HepG2 (cell line): Measurements from ENCODE around the gene KDM4E. TPM values are rescaled to one million over a fixed set of nuclear protein-coding genes. Genes with fewer than 3 reads are reported as not detected.

ENCODE experiments used
- ATRX ChIP-seq: sonication (generic); formaldehyde crosslinking; IDR thresholded peaks from 2 replicates; pipeline ENCODE4 v1.4.0; 2020; ENCODE audit warnings: missing genetic modification reagents, borderline replicate concordance
- CBX2 ChIP-seq, 2 experiments: fragments of 200-600 bp in 1 of 2; sonication (generic); formaldehyde crosslinking in 1 of 2; IDR thresholded peaks; 2 replicates each; pipeline versions ENCODE4 v1.7.0 to v1.8.1; 2018 to 2022; ENCODE audit warnings: low read depth in 2 of 2, low read length in 1 of 2, mild to moderate bottlenecking in 1 of 2, missing genetic modification reagents in 1 of 2
- GPBP1L1 ChIP-seq: sonication (generic); formaldehyde crosslinking; IDR thresholded peaks from 2 replicates; pipeline ENCODE4 v1.5.0; 2020; ENCODE audit warnings: mild to moderate bottlenecking, missing genetic modification reagents
- HDAC2 ChIP-seq: sonication (generic); formaldehyde crosslinking; IDR thresholded peaks from 2 replicates; pipeline ENCODE4 v1.4.0; 2020; ENCODE audit warnings: missing genetic modification reagents
- MEIS2 ChIP-seq: sonication (generic); formaldehyde crosslinking; IDR thresholded peaks from 2 replicates; pipeline ENCODE4 v1.9.0; 2021; ENCODE audit warnings: mild to moderate bottlenecking, missing genetic modification reagents
- MXD3 ChIP-seq: IDR thresholded peaks from 2 replicates; pipeline ENCODE4 v1.6.1; 2016; ENCODE audit warnings: mild to moderate bottlenecking, missing biosample characterization, missing genetic modification reagents
- NPAS2 ChIP-seq: sonication (generic); formaldehyde crosslinking; IDR thresholded peaks from 2 replicates; pipeline ENCODE4 v1.8.0; 2022; ENCODE audit warnings: mild to moderate bottlenecking, missing genetic modification reagents, borderline replicate concordance
- PRMT3 ChIP-seq: sonication (generic); formaldehyde crosslinking; IDR thresholded peaks from 2 replicates; pipeline ENCODE4 v1.8.1; 2022; ENCODE audit warnings: low read depth, mild to moderate bottlenecking, moderate library complexity, missing genetic modification reagents, borderline replicate concordance
- RFX1 ChIP-seq: fragments of 450-650 bp; IDR thresholded peaks from 2 replicates; pipeline ENCODE4 v1.6.1; 2017
- RFX5 ChIP-seq: IDR thresholded peaks from 2 replicates; pipeline ENCODE4 v1.6.1; 2011; ENCODE audit warnings: low read depth, low read length, improper control_type of control experiment
- SIX4 ChIP-seq: sonication (generic); formaldehyde crosslinking; IDR thresholded peaks from 2 replicates; pipeline ENCODE4 v1.4.0; 2020; ENCODE audit warnings: missing genetic modification reagents
- TFDP1 ChIP-seq: IDR thresholded peaks from 2 replicates; pipeline ENCODE4 v1.6.1; 2016; ENCODE audit warnings: missing compliant biosample characterization, missing genetic modification reagents, borderline replicate concordance
- ZBTB2 ChIP-seq: sonication (generic); formaldehyde crosslinking; IDR thresholded peaks from 2 replicates; pipeline ENCODE4 v1.8.0; 2022; ENCODE audit warnings: low read depth, missing genetic modification reagents
- ZMAT5 ChIP-seq: sonication (generic); formaldehyde crosslinking; IDR thresholded peaks from 2 replicates; pipeline ENCODE4 v1.5.0; 2020; ENCODE audit warnings: mild to moderate bottlenecking, low read depth, missing genetic modification reagents, borderline replicate concordance
- ZNF101 ChIP-seq: sonication (generic); formaldehyde crosslinking; IDR thresholded peaks from 2 replicates; pipeline ENCODE4 v1.4.0; 2020; ENCODE audit warnings: mild to moderate bottlenecking, low read depth, missing genetic modification reagents, borderline replicate concordance
- ZNF292 ChIP-seq: sonication (generic); formaldehyde crosslinking; IDR thresholded peaks from 2 replicates; pipeline ENCODE4 v1.8.1; 2022; ENCODE audit warnings: mild to moderate bottlenecking, low read depth, missing genetic modification reagents, borderline replicate concordance
- polyA plus RNA-seq, 8 experiments: library from polyadenylated mRNA; depleted of rRNA in 3 of 8; stranded (reverse) in 7 of 8; unstranded in 1 of 8; fragments of >200 nt; fragmentation: Illumina TruSeq in 4 of 8; extraction: Trizol in 4 of 8; gene quantifications; 2 replicates each; pipeline versions ENCODE4 v1.2.1 to v1.2.3, GENCODE V29; 2011 to 2016; ENCODE audit warnings: low read depth in 4 of 8, missing spikeins in 1 of 8, mixed read lengths in 1 of 8; ENCODE audit not compliant: insufficient read depth in 1 of 8
- total RNA-seq, 5 experiments: library from RNA; depleted of rRNA; stranded (reverse); fragments of >200 nt; fragmentation: Illumina TruSeq; extraction: Trizol; gene quantifications; 2 replicates each; pipeline ENCODE4 v1.2.3, GENCODE V29; 2016; ENCODE audit warnings: low read depth in 1 of 5

Gene KDM4E
- total and polyA plus RNA-seq, 2 of the 13 experiments (the other 11 are each of a cell fraction or from before 2014, with no cell fraction given) = not detected

- TF ChIP-seq TFDP1 = peak; percentile 61; the same call in 1 of the 2 replicates
- TF ChIP-seq ZNF292 (CRISPR knock-in tag) = no peak
- no peak for TF ChIP-seq ATRX (CRISPR knock-in tag)
- TF ChIP-seq ZMAT5 (CRISPR knock-in tag) = no peak
- TF ChIP-seq GPBP1L1 (CRISPR knock-in tag) = no peak
- no peak for TF ChIP-seq CBX2 (IDR thresholded peaks at IDR 0.05; ENCODE audit: low read depth, low read length)
- TF ChIP-seq CBX2 (CRISPR knock-in tag; IDR thresholded peaks at IDR 0.05; ENCODE audit: low read depth) = 0 out of 2 replicates have a peak, but pooled peaks have one; percentile 61
- peak; percentile 12; the same call in 1 of the 2 replicates for TF ChIP-seq SIX4 (CRISPR knock-in tag)
- TF ChIP-seq MXD3 (CRISPR knock-in tag) = no peak
- no peak for TF ChIP-seq RFX5
- TF ChIP-seq ZNF101 (CRISPR knock-in tag) = no peak; the same call in 1 of the 2 replicates
- 0 out of 2 replicates have a peak, but pooled peaks have one; percentile 34 for TF ChIP-seq HDAC2 (CRISPR knock-in tag)
- no peak for TF ChIP-seq PRMT3 (CRISPR knock-in tag)
- no peak for TF ChIP-seq ZBTB2
- no peak for TF ChIP-seq RFX1
- TF ChIP-seq MEIS2 (CRISPR knock-in tag) = no peak
- no peak for TF ChIP-seq NPAS2 (CRISPR knock-in tag)
These were observed 42.2 kb downstream of the KDM4E start (continued) for GRCh38 chr11:95067039-95067840.
